ENCODE data around the gene NOL9. TPM values are rescaled to one million over a fixed set of nuclear protein-coding genes. Genes with fewer than 3 reads are reported as not detected.
"Not testable (repeated sequence)": the region's sequence is repeated elsewhere in the genome, so short reads cannot be mapped to it uniquely, and the experiment has no call there.

The NOL9 gene
- total RNA-seq, 1 donor from 2014 or later: 26.0 TPM

DNA sequence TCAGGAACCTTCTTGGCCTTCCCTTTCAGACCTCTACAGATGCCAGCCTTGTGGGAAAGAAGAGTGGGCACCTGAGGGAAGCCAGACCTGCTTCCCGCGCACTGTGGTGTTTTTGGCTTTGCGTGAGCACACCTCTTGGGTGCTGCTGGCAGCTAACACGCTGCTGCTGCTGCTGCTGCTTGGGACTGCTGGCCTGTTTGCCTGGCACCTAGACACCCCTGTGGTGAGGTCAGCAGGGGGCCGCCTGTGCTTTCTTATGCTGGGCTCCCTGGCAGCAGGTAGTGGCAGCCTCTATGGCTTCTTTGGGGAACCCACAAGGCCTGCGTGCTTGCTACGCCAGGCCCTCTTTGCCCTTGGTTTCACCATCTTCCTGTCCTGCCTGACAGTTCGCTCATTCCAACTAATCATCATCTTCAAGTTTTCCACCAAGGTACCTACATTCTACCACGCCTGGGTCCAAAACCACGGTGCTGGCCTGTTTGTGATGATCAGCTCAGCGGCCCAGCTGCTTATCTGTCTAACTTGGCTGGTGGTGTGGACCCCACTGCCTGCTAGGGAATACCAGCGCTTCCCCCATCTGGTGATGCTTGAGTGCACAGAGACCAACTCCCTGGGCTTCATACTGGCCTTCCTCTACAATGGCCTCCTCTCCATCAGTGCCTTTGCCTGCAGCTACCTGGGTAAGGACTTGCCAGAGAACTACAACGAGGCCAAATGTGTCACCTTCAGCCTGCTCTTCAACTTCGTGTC is 24.5 kb upstream of the NOL9 start:
- no peak for ATAC-seq
- intact Hi-C loops (cut with DNase I): no loop called here
- DNase-seq (ENCODE audit: low spot score): no peak

- intact Hi-C loops (cut with DNase I): no loop called here
- no peak for ATAC-seq
- DNase-seq (ENCODE audit: low spot score): no peak
These were observed 23.7 kb upstream of the NOL9 start for GRCh38 chr1:6577831-6578525.

DNA sequence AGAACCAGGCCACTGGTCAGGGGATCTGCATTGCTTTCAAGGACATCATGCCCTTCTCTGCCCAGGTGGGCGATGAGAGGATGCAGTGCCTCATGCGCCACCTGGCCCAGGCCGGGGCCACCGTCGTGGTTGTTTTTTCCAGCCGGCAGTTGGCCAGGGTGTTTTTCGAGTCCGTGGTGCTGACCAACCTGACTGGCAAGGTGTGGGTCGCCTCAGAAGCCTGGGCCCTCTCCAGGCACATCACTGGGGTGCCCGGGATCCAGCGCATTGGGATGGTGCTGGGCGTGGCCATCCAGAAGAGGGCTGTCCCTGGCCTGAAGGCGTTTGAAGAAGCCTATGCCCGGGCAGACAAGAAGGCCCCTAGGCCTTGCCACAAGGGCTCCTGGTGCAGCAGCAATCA is 20.5 kb upstream of the NOL9 start:
- ATAC-seq: no peak

GRCh38 chr1:6574025-6574620 is 19.8 kb upstream of the NOL9 start:
- DNase-seq (ENCODE audit: low spot score) (no peak), ATAC-seq (no peak)
- intact Hi-C loops (cut with DNase I): no loop called here

More for the DNA sequence above, 20.5 kb upstream of the NOL9 start:
- DNase-seq (ENCODE audit: low spot score): no peak
- intact Hi-C loops (cut with DNase I): no loop called here

- no peak for ATAC-seq
- intact Hi-C loops (cut with DNase I): no loop called here
- DNase-seq (ENCODE audit: low spot score): no peak
These were observed 18.5 kb upstream of the NOL9 start for GRCh38 chr1:6572653-6573383.

GRCh38 chr1:6570987-6571386 is 16.7 kb upstream of the NOL9 start:
- ATAC-seq: no peak
- intact Hi-C loops (cut with DNase I): no loop called here
- no peak for DNase-seq (ENCODE audit: low spot score)

- ATAC-seq (no peak), DNase-seq (ENCODE audit: low spot score) (no peak)
- intact Hi-C loops (cut with DNase I): no loop called here
These were observed 15.8 kb upstream of the NOL9 start for GRCh38 chr1:6570100-6570499.

DNA sequence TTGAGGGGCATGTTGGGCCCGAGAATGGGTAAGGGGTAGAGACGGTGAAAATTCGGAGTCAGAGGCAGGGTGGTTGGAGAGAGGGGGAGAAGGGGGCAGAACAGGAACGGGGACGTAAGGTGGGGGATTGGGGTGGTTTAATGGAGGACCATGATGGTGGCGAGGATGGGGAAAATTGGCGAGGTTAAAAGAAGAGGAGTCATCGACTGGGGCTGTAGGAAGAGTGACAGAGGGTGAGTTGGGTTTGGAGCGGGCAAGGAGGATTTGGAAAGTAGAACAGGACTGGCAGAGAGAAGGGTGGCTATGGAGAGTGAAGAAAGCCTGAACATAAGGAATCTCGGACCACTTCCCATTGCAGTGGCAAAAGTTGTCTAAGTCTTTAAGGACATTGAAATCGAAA is 14.7 kb upstream of the NOL9 start:
- DNase-seq (ENCODE audit: low spot score) (no peak), ATAC-seq (no peak)
- intact Hi-C loops (cut with DNase I): no loop called here

- ATAC-seq (no peak), DNase-seq (ENCODE audit: low spot score) (no peak)
- intact Hi-C loops (cut with DNase I): no loop called here
These were observed 6.0 kb upstream of the NOL9 start for GRCh38 chr1:6560267-6560666.

DNA sequence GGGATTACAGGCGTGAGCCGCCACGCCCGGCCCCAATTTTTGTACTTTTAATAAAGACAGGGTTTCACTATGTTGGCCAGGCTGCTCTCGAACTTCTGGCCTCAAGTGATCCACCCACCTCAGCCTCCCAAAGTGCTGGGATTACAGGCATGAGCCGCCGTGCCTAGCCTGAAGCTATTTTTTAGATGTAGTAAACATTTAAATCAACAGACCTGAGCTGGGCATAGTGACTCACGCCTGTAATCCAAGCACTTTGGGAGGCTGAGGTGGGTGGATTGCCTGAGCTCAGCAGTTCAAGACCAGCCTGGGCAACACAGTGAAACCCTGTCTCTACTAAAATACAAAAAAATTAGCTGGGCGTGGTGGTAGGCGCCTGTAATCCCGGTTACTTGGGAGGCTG is 4.8 kb upstream of the NOL9 start:
- not testable (repeated sequence) for DNase-seq (ENCODE audit: low spot score); ATAC-seq
- intact Hi-C loops (cut with DNase I): loop anchor here (10.0 kb wide), 1 partner anchor 86 kb away; no protein-coding TSS in a partner anchor

GRCh38 chr1:6557597-6557996 is 3.3 kb upstream of the NOL9 start:
- DNase-seq (ENCODE audit: low spot score): no peak
- no peak for ATAC-seq
- intact Hi-C loops (cut with DNase I): loop anchor here (10.0 kb wide), 1 partner anchor 87 kb away; no protein-coding TSS in a partner anchor

DNA sequence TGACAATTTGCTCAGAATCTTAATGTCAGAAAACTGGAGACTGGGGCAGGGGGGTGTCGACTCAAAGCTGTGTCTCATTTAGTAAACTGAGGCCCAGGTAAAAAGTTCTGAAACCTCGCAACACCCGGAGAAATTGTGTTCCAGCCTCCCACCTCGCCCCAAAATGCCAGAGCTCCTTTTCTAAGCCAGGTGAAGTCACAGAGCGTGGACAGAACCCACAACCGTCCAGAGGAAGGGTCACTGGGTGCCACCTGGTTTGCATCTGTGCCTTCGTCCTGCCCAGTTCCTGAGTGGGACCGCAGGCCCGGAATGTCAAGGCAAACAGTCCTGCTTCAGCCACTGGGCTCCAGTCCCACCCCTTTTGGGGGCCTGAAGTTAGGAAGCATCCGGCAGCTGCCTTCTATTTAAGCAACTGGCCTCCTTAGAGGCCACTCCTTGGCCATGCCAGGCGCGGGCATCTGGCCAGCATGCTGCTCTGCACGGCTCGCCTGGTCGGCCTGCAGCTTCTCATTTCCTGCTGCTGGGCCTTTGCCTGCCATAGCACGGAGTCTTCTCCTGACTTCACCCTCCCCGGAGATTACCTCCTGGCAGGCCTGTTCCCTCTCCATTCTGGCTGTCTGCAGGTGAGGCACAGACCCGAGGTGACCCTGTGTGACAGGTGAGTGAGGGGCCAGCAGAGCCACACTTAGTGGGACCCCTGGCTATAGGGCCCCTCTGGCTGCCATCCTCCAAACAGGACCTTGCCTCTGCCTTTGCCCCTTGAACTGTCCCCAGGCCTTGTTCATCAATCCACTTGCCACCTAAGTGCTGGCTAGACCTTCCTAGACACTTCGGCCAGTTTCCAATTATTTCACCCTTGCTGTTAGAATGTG is 830 bp upstream of the NOL9 start, which contains the start of gene TAS1R1:
Gene TAS1R1, plus strand, starts transcription at position 401 of the 872 bp plus-strand sequence. Its CDS starts 67 bp downstream, at position 468.
- ATAC-seq (peak; percentile 57), DNase-seq (ENCODE audit: low spot score) (peak; percentile 66)

GRCh38 chr1:6547301-6547700 is 7.0 kb downstream of the NOL9 start:
- intact Hi-C loops (cut with DNase I): no loop called here
- no peak for DNase-seq (ENCODE audit: low spot score)
- ATAC-seq: no peak

More for the DNA sequence above, 830 bp upstream of the NOL9 start, which contains the start of gene TAS1R1:
- intact Hi-C loops (cut with DNase I): loop anchor here (10.0 kb wide), 1 partner anchor 90 kb away; no protein-coding TSS in a partner anchor

- ATAC-seq (no peak), DNase-seq (ENCODE audit: low spot score) (no peak)
- intact Hi-C loops (cut with DNase I): no loop called here
These were observed 8.0 kb downstream of the NOL9 start for GRCh38 chr1:6546326-6546725.

DNA sequence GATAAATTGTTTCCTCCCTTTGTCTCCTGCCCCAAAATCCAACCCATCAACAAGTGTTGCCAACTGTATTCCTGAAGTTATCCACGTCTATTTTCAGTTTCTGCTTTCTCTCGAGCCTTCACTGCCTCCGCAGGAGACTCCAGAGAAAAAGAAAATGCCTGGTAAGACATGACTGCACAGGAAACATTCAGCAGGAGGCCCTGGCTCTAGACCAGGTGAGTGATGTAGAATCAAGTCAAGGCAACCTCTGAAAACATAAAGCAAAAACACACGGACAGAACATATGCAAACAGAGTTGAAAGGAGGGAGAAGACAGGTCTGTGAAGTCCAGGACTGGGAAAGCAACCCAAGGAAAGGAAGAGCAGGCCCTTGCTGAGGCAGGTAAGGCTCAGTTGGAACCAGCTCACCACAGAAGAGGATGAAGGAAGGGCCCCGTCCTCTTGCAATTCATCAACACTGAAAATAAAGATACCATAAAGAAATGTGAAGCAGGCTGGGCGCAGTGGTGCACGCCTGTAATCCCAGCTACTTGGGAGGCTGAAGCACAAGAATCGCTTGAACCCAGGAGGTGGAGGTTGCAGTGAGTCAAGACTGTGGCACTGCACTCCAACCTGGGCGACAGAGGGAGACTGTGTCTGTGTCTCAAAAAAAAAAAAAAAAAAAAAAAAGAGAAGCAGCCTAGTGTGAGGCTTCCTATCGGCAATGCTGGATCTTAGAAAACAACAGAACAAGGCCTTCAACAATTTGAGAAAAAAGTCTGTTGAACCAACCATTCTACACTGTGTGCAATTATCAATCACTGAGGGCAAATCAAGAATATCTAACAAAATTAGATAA is 8.8 kb downstream of the NOL9 start:
- ATAC-seq (no peak), DNase-seq (ENCODE audit: low spot score) (no peak)
- intact Hi-C loops (cut with DNase I): no loop called here

GRCh38 chr1:6544831-6545230 is 9.5 kb downstream of the NOL9 start:
- intact Hi-C loops (cut with DNase I): no loop called here
- no peak for ATAC-seq
- no peak for DNase-seq (ENCODE audit: low spot score)

DNA sequence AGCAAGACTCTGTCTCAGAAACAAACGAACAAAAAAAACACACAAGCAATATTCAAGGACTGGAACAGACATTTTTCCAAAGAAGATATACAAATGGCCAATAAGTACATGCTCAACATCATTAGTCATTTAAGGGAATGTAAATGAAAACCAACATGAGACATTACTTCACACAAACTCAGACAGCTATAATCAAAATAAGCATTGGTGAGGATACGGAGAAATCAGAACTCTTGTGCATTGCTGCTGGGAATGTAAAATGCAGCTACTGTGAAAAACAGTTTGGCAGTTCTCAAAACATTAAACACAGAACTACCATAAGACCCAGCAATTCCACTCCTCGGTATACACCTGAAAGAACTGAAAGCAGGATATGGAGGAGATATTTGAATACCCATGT is 15.4 kb downstream of the NOL9 start:
- intact Hi-C loops (cut with DNase I): no loop called here
- no peak for ATAC-seq
- no peak for DNase-seq (ENCODE audit: low spot score)

All from sciatic nerve (tissue), 2 donors.